Measurements from ENCODE around the gene NXPH1.

DNA sequence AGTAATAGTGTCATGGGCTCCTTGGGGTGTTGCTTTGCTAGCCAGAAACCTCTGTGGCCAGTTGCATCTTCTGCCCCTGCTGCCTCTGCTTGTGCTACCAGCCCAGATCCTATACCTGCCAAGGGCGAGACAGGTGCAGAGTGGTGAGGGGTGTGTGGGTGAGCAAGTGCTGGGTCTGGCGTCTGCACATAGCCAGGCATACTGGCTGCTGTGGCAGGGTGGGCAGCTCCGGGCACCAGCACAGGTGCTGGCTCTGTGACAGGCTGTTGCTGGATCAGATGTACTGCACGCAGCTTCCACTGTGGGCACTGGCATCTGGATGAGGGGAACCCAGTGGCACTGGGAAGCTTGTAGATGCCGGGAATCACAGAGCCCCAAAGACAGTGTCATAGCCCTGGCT lies 148.4 kb downstream of the NXPH1 start:
- TF ChIP-seq, protein P1, sequence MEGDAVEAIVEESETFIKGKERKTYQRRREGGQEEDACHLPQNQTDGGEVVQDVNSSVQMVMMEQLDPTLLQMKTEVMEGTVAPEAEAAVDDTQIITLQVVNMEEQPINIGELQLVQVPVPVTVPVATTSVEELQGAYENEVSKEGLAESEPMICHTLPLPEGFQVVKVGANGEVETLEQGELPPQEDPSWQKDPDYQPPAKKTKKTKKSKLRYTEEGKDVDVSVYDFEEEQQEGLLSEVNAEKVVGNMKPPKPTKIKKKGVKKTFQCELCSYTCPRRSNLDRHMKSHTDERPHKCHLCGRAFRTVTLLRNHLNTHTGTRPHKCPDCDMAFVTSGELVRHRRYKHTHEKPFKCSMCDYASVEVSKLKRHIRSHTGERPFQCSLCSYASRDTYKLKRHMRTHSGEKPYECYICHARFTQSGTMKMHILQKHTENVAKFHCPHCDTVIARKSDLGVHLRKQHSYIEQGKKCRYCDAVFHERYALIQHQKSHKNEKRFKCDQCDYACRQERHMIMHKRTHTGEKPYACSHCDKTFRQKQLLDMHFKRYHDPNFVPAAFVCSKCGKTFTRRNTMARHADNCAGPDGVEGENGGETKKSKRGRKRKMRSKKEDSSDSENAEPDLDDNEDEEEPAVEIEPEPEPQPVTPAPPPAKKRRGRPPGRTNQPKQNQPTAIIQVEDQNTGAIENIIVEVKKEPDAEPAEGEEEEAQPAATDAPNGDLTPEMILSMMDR (IDR thresholded peaks at IDR 0.05) = no peak
- no peak for TF ChIP-seq POLR2AphosphoS5 (IDR thresholded peaks at IDR 0.05)
